ENCODE results near the gene GLB1L2.

GLB1L2 gene

DNA sequence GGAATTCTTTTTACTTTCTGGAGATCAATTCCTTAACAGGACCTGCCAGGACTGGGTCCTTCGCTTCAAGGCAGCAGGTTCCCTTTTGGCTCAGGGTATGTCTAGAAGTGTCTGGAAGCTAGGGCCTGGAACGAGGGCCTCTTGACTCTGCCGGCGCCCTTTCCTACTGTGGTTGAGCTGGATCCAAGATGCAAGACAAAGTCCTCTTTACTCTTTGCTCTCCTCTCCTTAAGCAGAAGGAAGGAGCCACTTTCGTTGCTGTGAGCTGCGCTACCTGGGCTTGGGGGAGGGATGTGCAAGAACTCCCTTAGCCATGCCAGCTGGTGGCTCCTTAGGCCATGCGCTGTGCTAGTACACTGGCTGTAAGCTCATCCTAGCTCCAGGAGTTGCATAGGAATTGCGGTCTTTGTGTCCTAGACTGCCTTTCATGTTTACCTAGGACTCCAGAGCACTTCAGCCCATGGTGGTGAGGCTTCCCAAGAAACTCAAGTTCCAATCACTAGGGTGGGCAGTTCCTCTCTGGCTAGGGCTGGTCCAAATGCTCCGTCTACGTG lies 18.1 kb downstream of the GLB1L2 start:
- DNase-seq = no peak

DNA sequence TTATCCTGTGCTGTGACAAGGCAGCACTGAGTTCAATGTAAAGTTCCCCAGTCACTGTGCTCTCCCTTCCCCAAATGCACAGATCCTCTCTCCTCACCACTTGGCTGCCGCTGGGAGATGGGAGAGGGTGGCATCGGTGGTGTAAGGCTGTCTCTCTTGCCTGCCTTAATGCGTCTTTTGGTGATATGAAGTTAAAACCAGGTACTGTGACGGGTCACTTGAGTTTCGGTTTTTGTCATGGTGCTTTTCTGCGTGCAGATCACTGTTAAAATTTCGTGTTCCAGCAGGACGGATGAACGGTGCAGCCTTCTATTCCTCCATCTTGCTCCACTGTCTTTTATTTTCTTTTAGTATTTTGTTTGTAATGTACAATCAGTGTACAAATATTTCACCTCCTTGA lies 18.6 kb downstream of the GLB1L2 start:
- no peak for DNase-seq

DNA sequence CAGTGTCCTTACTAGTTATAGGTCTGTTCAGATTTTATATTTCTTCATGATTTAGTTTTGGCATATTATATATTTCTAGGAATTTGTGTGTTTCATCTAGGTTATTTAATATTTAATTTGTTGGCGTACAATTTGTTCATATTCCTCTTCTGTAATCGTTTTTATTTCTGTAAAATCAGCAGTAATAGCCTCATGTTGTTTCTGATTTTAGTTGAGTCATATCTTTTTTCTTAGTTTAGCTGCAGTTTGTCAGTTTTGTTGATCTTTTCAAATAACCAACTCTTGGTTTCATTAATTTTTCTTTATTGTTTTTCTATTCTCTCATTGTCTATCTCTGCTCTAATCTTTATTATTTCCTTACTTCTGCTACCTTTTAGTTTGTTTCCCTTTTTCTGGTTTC lies 20.3 kb downstream of the GLB1L2 start:
- DNase-seq = no peak

DNA sequence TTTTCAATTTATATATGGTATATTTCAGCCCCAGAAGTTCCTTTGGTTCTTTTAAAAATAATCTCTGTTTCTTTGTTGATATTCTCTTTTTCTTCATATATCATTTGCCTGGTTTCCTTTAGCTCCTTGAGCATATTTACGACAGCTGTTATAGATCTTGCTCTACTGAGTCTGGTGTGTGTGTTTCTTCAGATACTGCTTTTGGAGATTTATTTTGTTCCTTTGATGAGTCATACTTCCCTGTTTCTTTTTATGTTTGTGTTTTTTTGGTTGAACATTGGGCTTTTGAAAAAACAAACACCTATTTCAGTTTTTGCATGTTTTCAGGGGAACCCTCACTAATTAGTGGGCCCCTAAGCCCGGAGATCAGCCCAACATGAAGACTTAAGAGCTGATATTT lies 23.3 kb downstream of the GLB1L2 start:
- DNase-seq = no peak

DNA sequence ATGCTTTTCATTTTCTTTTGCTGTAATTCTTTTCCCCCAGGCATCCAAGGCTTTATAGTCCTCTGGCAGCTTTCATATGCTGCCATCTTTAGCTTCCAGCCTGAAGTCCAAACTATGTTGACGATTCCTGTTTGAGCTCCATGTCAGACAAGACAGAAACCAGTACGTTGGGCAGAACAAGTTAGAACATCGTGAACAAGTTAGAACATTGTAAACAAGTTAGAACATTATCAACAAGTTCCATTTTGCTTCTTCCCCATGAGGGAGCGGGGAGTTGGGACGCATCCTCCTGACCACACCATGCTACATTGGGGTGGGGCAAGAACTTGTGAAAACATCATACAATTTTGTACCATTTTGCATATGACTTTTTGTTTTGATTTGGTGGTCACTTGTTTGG lies 23.9 kb downstream of the GLB1L2 start:
- DNase-seq = no peak

DNA sequence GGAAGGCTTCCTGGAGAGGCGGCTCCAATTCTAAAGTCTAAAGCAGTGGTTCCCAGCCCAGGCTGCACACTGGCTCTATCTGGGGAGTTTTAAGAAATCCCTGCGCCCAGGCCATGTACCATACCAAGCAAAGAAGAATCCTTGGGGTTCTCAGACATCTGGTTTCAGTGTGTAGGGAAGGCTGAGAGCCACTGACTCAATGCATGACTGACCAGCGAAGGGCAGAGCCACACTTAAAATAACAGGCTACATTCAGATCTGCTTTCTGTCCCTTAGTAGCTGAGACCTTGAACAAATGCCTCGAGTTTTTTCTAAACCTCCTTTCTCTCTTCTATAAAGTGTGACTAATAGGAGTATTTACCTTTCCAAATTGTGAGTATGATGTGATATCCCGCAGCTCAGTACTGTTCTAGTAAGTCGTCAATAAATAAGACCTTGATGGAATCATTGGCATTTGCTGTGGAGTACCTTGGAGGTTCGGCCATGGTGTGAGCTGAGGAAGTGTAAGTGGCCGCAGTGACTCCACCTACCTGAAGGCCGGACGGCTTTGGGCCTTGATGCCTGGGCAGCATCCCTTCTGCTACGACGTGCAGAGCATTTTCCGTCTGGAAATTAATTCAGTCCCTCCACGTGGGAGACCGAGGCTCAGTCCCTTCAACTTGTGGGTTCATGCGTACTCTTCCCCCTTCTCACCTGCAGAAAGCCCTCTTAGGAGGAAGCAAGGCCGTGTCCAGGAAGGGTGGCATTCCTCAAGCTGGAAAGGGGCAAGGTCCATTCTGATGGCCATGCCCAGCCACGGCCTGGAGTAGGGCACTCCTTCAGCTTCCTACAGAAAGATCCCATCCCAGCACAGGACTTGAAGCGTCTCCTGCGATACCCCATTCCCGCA lies 25.1 kb downstream of the GLB1L2 start:
- no peak for DNase-seq

DNA sequence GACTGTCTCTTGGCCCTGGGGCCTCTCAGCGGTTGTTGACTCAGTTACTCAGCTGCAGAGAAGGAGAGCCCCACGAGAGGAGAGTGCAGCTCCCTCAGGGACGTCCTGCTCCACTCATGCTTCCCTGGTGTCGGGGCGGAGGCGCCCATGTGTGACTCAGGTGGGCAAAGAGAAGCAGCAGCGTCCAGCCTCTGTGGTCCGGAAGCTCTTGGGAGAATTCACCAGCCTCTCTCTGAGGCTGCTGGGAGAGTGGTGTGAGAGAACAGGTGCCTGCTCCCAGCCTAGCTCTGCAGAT lies 25.7 kb downstream of the GLB1L2 start:
- DNase-seq = no peak

DNA sequence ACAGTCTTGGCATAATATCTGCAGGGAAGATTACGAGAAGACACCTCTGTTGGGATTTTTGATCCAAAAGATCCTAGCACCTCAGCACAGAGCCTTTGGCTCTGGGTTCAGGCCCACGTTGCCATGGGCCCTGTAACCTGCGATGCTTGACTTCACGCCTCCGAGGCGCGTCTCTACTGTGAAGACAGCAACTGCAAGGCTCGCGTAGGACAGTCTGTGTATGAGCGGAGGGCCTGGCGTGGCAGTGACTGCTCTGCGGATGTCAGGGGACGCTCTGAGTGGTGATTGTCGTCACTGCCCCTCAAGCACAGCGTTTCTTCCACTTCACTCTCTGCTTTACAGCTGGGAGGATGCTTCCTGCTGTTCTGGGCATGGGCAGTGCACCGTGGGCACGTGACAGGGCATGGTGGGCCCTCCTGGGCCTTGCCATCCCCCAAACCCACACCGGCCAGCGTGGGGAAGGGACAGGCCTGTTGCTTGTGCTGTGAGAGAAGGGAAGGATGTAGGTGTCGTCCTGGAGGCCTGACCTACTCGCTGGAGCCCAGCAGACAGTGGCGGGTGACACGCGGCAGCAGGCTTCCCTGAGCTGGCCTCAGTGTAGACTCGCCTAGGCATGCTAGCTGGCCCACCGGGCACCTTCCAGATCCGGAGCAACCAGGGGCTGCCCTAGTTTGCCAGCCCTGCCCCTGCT lies 26.5 kb downstream of the GLB1L2 start:
- DNase-seq = no peak

DNA sequence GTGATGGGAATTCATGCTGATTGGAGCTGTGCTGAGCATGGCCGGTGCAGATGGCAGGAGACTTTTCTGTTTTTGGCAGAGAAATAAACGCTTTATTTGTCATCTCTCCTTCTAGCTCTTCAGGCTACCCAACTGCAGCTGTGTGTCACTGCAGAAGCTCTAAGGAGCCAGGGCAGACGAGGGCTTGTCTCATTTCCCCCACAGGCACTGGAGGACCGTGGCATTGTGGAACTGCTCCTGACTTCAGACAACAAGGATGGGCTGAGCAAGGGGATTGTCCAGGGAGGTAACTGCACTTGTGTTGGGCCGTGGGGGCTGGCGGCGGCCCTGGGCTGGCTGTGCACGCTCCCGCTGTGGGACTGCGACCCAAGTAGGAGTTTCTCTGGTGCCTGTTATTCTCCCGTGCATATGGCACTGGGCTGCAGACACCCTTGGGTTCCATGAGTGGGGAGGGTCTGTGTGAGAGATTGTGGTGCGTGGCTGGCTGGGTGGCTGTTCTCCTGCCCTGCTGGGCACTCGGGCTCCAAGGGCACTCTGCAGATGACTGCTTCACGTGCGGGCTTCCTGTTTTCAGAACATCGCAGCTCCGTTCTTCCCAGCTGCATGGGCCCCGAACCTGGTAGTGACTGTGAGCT lies 27.2 kb downstream of the GLB1L2 start:
- DNase-seq = no peak

DNA sequence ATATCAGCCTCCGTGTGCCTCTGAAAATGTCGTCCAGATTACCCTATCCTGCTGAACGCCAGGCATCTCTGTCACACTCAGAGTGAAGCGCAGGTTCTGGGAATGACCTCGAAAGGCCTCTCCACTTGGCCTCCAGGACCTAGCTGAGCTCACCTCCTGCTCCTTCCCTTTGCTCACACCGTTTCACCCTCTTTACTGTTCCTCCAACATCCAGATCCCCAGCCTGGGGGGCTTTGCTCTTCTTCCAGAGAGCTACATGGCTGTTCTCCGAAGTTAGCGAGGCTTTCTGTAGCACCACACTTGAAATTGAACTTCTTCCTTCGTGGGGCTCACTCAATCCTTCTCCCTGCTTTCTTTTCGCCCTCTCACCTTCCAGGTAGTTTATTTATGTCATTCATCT lies 27.9 kb downstream of the GLB1L2 start:
- DNase-seq = no peak

DNA sequence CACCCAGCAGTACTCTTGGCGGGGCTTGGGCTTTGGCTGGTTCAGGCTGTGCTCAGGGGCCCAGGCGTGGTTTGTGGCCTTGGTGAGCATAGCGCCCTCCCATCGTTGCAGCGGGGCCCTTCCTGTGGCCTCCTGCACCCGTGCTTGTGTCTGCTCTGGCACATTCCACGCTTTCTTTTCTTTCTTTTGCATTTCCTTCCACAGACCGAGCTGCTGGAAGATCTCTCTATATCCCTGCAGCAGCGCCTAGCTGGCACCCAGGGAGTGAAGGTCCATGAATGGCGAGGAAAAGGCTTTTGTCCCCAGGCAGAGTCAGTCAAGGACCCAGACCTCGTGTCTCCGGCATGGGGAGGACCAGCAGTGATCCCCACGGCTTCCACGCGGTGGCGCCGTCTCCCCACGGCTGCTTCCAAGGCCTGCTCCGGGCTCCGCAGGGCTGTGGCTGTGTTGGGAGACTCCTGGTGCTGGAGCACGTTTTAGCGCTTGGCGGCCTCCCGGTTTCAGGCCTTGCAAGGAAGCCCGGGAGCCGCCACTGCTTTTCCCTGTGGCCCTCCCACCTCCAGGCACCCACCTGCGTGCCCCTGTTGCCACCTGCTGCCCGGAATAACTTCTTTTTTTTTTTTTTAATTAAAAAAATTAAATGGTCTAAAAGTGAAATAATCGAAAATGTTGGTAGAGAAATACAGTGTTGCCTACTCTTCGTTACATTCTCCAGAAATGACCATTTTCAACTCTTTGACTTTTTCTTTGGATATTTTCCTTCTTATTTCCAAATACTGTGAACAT lies 28.5 kb downstream of the GLB1L2 start:
- peak; percentile 82 for DNase-seq

DNA sequence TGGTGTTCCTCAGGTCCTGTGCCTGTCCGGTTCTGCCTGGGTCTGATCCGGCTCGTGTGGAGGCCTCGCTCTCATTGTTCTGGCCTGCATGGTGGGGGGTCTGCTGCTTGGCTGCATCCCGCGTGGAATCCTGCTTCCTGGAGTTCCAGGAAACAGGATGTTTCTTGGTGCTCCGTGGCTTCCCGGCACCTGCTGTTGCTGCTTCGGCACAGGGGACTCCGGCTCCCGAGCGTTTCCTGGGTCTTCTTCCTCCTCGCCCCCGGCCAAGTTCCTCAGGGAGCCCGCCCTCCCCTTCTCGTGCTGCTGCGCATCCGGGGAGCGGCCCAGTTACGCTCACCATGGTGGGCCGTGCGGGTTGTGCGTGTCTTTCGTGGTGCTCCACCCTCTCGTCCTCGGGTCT lies 29.9 kb downstream of the GLB1L2 start:
- no peak for DNase-seq

DNA sequence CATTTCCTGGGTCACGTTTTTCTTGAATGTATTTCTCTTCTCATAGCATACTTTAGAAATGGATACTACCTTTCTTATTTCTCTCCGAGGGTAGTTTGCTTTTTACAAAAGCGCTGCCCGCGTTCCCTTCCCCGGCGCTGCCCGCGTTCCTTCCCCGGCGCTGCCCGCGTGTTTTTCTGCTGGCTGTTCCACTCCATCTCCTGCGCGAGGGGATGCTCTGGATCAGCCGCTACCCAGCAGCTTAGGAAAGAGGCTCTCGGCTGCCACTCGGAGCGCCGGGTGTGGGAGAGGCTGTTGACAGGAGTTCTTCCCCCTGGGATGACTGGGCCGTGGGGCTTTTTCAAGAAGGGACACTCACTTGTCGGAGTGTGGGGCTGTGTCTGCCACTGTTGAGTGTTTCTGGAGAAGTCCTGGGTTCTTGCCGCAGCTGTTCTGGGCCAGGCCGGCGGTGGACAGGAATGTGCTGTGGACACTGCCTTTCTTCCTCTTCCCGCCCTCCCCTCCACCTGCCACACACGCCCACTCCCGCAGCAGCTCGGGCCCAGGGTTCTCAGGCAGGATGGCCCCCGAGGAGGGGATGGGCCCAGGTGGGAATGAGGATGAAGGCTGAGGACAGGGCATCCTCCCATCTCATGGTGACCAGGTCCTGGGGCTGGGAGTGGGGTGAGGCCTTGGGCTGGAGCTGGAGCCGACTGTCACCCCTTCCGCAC lies 30.6 kb downstream of the GLB1L2 start:
- no peak for DNase-seq

DNA sequence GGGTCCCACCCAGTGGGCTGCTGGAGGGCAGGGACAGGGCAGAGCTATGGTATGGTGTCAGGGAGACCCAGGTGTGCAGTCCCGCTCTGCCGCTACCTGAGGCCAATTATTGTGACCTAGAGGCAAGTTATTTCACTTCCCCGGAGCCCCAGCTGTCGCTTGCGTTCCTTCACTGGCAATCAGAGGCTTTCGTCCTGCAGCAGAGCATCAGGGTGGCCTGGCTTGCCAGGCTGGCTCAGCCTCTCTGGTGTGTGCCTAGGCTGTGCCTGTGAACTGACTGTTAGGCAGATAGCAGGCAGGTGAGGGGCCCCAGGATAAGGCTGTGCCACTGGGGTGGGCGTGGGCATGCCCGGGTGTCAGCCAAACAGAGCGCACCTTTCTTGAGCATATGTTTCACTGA lies 31.4 kb downstream of the GLB1L2 start:
- no peak for DNase-seq

DNA sequence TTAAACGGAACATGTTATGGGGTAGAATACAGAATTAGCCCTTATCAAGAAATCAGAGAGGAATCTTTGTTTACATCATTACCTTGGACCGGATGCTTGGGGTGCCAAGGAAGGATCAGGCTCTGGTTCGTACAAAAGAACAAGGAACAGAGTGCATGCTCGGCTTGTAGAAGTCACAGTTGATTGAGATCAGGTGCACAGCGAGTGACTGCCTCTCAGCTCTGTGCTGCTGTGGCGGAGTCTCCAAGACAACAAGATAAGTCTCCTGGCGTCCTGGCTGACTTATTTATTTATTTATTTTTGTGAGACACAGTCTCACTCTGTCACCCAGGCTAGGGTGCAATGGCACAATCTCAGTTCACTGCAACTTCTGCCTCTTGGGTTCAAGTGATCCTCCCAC lies 31.8 kb downstream of the GLB1L2 start:
- DNase-seq = no peak

DNA sequence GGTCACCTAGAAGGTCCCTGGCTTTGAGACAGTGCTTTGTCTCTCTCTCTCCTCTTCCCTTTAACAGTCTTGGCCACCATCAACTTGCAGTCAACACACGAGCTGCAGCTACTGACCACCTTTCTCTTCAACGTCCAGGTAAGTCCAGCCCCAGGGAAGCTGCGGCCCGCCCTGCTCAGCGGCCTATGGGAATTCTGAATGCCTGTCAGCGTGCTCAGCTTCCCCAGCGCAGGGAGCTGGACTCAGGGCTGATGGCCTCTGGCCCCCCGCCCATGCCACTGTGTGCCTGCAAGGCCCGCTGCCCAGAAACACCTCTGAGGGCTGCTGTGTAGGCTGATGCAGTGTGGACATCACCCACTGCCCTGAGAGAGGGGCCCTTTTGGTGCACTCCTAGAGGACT lies 32.5 kb downstream of the GLB1L2 start:
- no peak for DNase-seq

DNA sequence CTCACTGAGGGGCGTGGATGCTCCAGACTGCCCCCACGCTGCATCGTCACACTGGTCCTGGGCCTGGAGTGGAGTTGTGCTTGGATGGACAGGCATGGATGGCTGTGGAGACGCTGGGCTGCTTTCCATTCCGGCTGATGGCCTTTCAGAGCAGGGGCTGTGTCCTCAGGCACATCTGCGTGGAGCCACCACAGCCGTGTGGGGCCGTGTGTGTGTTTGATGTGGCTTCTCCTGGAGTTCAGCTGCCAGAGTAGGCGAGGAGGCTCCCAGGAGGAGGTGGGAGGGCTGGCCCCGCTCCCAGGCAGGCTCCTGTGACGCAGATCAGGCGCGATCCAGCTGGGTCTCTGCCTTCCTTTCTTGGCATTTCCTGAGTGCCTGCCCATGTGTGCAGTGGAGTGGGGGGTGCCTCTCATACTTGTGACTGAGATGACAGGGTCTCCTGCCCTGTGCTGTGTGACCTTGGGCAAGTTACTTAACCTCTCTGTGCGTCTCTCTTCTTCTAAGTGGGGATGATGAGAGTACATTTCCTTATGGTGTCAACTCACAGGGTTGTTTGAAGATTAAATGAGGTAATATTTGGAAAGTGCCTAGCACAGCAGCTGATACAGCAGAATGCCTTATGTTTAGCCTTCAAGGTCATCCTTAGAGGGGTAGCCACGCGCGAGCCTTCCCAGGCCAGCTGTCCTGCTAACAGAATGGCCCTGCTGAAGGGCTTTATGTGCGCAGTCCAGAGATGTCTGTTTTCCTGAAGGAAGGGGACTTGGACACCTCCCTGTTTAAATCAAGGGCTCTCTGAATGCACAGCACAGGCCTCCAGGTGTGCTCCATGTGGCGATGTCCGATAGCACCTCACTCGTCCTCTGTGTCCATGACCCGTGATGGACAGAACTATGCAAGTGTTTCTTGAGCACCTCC lies 33.5 kb downstream of the GLB1L2 start:
- DNase-seq = no peak

DNA sequence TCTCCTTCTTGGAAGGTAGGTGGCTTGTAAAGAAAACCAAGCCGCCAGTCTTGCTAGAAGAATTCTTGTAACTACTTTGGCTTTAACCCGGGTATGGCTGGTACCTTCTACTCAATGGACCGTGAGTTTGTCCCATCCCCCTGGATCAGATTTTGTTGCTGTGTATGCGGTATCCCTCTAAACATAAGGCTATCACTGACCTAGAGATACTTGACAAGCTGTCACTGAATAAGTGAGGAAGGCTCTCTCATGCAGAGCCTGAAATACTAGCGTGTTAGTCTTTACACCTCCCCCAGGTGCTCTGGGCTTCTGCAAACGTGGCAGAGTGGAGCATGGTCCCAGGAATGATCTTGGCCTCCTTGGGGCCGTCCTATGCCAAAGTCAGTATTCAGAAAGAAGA lies 34.5 kb downstream of the GLB1L2 start:
- no peak for DNase-seq

DNA sequence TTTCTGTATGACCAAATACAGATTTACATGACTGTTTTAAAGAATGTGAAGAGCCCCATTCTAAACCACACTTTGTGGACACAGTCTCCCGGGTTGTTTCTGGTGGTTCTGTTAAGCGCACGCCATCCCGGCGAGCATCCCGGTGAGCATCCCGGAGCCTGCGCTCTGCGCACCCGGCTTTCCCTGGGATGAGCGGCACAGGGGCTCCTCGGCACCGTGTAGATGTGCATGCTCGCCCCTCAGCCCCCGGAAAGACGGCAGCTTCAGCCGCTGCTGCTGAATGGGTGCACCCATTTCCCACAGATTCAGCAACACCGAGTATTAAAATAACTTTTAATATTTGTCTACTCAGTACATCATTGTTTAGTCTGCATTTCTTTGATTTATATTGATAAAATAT lies 36.0 kb downstream of the GLB1L2 start:
- no peak for DNase-seq

DNA sequence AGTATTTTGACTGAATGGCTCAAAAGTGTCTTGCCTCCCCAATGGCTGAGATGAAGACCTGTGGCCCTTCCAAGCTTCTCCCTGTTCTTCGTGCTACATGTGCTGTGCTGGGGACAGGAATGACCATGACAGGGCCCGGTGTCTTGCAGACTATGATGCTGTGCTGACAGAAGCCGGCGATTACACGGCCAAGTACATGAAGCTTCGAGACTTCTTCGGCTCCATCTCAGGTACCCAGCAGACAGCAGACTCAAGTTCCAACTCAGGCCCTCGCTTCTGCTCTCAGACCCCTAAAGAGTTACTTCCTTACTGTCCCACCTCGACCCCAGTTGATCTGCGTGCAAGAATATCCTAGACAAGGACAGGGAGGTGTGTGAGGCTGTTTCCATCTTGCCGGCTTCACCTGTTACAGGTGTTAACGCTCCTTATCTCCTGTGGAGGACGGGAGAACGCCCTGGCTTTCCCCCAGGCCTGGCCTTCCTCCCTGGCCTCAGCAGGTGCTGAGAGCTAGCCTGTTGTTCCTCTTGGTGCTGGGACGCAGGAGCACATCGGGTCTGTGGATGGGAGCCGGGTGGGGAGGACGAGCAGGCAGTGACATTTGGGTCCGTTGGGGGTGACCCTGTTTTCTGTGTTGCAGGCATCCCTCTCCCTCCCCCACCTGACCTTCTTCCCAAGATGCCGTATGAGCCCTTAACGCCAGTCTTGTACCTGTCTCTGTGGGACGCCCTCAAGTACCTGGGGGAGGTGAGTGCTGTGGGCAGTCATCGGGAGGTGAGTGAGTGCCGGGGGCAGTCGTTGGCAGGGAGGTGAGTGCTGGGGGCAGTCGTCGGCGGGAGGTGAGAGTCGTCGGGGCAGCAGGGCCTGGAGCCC lies 38.1 kb downstream of the GLB1L2 start:
- no peak for DNase-seq

All from stimulated activated CD4-positive, alpha-beta T cell treated with anti-CD3 and anti-CD28 coated beads, Interleukin-15, amount 100 ng/mL, for 24 hours (primary cell).